C4-2B (cell line): ENCODE data around the gene SGCG.

Source experiments
- CTCF ChIP-seq: fragments of 450-650 bp; conservative IDR thresholded peaks from 2 replicates; pipeline ENCODE4 v1.5.1; 2017; ENCODE audit warnings: mild to moderate bottlenecking
- ZFX ChIP-seq: fragments of 450-650 bp; IDR thresholded peaks from 2 replicates; pipeline ENCODE4 v1.6.1; 2017

- TF ChIP-seq CTCF (no peak), ZFX (no peak)
Observed at GRCh38 chr13:23330356-23330755, 149.6 kb downstream of the SGCG start.
